Muscle layer of duodenum (tissue), 2 donors: ENCODE measurements around the gene ZNF557.
"Not testable (repeated sequence)": the region's sequence is repeated elsewhere in the genome, so short reads cannot be mapped to it uniquely, and the experiment has no call there.

Source experiments
- H3K27ac ChIP-seq: one replicate; pipeline ENCODE4 v1.7.0; 2013; ENCODE audit warnings: mild to moderate bottlenecking, low read length
- H3K27me3 ChIP-seq: one replicate; pipeline ENCODE4 v1.7.0; 2013; ENCODE audit warnings: low read depth, mild to moderate bottlenecking, control low read depth, low read length
- H3K36me3 ChIP-seq, 2 donors: one replicate each; pipeline ENCODE4 v1.7.0; 2013; ENCODE audit warnings: low read length in 2 of 2, control low read depth in 1 of 2, mild to moderate bottlenecking in 1 of 2; ENCODE audit not compliant: insufficient read depth in 2 of 2, control insufficient read depth in 1 of 2
- H3K4me1 ChIP-seq, 2 donors: one replicate each; pipeline ENCODE4 v1.7.0; 2013; ENCODE audit warnings: low read length in 2 of 2, mild to moderate bottlenecking in 2 of 2, control low read depth in 1 of 2, moderate library complexity in 1 of 2; ENCODE audit not compliant: insufficient read depth in 2 of 2, control insufficient read depth in 1 of 2
- H3K4me3 ChIP-seq, 2 donors: one replicate each; pipeline ENCODE4 v1.7.0; 2013; ENCODE audit warnings: low read length in 2 of 2, low read depth in 1 of 2, mild to moderate bottlenecking in 1 of 2
- H3K9me3 ChIP-seq, 2 donors: one replicate each; pipeline ENCODE4 v1.7.0; 2013; ENCODE audit warnings: low read length in 2 of 2, control low read depth in 1 of 2, mild to moderate bottlenecking in 1 of 2; ENCODE audit not compliant: control insufficient read depth in 1 of 2
- donor health status: healthy.

The ZNF557 gene

GRCh38 chr19:7056371-7056770 lies 13.1 kb upstream of the ZNF557 start:
- H3K4me1 ChIP-seq, H3K27ac ChIP-seq, H3K36me3 ChIP-seq, H3K4me3 ChIP-seq, H3K27me3 ChIP-seq, H3K9me3 ChIP-seq: not testable (repeated sequence)

GRCh38 chr19:7058576-7058975 lies 10.9 kb upstream of the ZNF557 start, which contains the start of gene MBD3L3:
Gene MBD3L3 (minus strand): TSS chr19:7058676. CDS start chr19:7058605, 71 bp downstream.
- H3K4me1 ChIP-seq, H3K27ac ChIP-seq, H3K27me3 ChIP-seq, H3K4me3 ChIP-seq, H3K9me3 ChIP-seq, H3K36me3 ChIP-seq: not testable (repeated sequence)

- H3K4me1 ChIP-seq, H3K9me3 ChIP-seq, H3K4me3 ChIP-seq, H3K36me3 ChIP-seq, H3K27ac ChIP-seq, H3K27me3 ChIP-seq: not testable (repeated sequence)
Measured at GRCh38 chr19:7059977-7060376, 9.5 kb upstream of the ZNF557 start.

GRCh38 chr19:7063339-7063738 lies 6.2 kb upstream of the ZNF557 start:
- Histone ChIP-seq H3K4me1 (no peaks in the 10 kb centered on the region), H3K27ac (no peak overlapping the region), H3K27me3 (no peaks in the 10 kb centered on the region), H3K4me3 (no peak overlapping the region), H3K36me3 (no peaks in the 10 kb centered on the region), H3K9me3 (no peaks in the 10 kb centered on the region)

GRCh38 chr19:7063764-7064418 lies 5.6 kb upstream of the ZNF557 start:
- Histone ChIP-seq H3K4me1 (no peaks in the 10 kb centered on the region), H3K27ac (no peak overlapping the region), H3K4me3 (no peak overlapping the region), H3K27me3 (no peaks in the 10 kb centered on the region), H3K36me3 (no peaks in the 10 kb centered on the region), H3K9me3 (no peaks in the 10 kb centered on the region)

- H3K4me3 ChIP-seq: not testable (repeated sequence)
Measured at GRCh38 chr19:7067122-7067521, 2.4 kb upstream of the ZNF557 start.

GRCh38 chr19:7067716-7068115 lies 1.8 kb upstream of the ZNF557 start:
- H3K27ac ChIP-seq: no peak overlapping the region
- no peak overlapping the region for H3K4me3 ChIP-seq
- H3K9me3 ChIP-seq: peaks cover 0 to under 1% of the 10 kb centered on the region in 2 donors
- H3K4me1 ChIP-seq: peaks cover 6 to 10% of the 10 kb centered on the region in 2 donors
- peaks cover 5 to 8% of the 10 kb centered on the region in 2 donors for H3K36me3 ChIP-seq
- H3K27me3 ChIP-seq: no peaks in the 10 kb centered on the region

More at GRCh38 chr19:7067122-7067521, 2.4 kb upstream of the ZNF557 start:
- peaks cover 6 to 10% of the 10 kb centered on the region in 2 donors for H3K4me1 ChIP-seq
- not testable (repeated sequence) for H3K27me3 ChIP-seq, H3K27ac ChIP-seq, H3K36me3 ChIP-seq, H3K9me3 ChIP-seq

- peak overlapping the region; percentile 26 to 97 for H3K4me3 ChIP-seq
Measured at GRCh38 chr19:7068599-7068998, 904 bp upstream of the ZNF557 start.

GRCh38 chr19:7069904-7070226 lies 362 bp downstream of the ZNF557 start:
- Histone ChIP-seq H3K9me3 (peaks cover 0 to 2% of the 10 kb centered on the region in 2 donors), H3K36me3 (peaks cover 19 to 27% of the 10 kb centered on the region in 2 donors), H3K4me3 (peak overlapping the region; percentile 96 to 97), H3K27ac (peak overlapping the region; percentile 75), H3K27me3 (no peaks in the 10 kb centered on the region), H3K4me1 (peaks cover 6 to 10% of the 10 kb centered on the region in 2 donors)

More at GRCh38 chr19:7068599-7068998, 904 bp upstream of the ZNF557 start:
- H3K36me3 ChIP-seq: peaks cover 14% of the 10 kb centered on the region in 2 donors
- H3K4me1 ChIP-seq: peaks cover 6 to 10% of the 10 kb centered on the region in 2 donors
- H3K27ac ChIP-seq: no peak overlapping the region
- peaks cover 0 to 2% of the 10 kb centered on the region in 2 donors for H3K9me3 ChIP-seq
- H3K27me3 ChIP-seq: no peaks in the 10 kb centered on the region

- peaks cover 44 to 54% of the 10 kb centered on the region in 2 donors for H3K36me3 ChIP-seq
- H3K27ac ChIP-seq: no peak overlapping the region
- peaks cover 6 to 10% of the 10 kb centered on the region in 2 donors for H3K4me1 ChIP-seq
- H3K4me3 ChIP-seq: no peak overlapping the region
- peaks cover 4 to 25% of the 10 kb centered on the region in 2 donors for H3K9me3 ChIP-seq
- H3K27me3 ChIP-seq: no peaks in the 10 kb centered on the region
Measured at GRCh38 chr19:7072541-7072940, 3.0 kb downstream of the ZNF557 start.

GRCh38 chr19:7074705-7075282 lies 5.3 kb downstream of the ZNF557 start:
- Histone ChIP-seq H3K4me1 (peaks cover 6 to 10% of the 10 kb centered on the region in 2 donors), H3K4me3 (peak overlapping the region in 1 of 2 donors; percentile 35), H3K9me3 (peaks cover 16 to 43% of the 10 kb centered on the region in 2 donors), H3K27me3 (no peaks in the 10 kb centered on the region), H3K27ac (no peak overlapping the region), H3K36me3 (peaks cover 63 to 76% of the 10 kb centered on the region in 2 donors)
